Measurements from ENCODE around the gene MTHFR.

- TF ChIP-seq CTCF (IDR thresholded peaks at IDR 0.05) (no peak), POLR2A (IDR thresholded peaks at IDR 0.05) (no peak)
Measured at GRCh38 chr1:11781297-11781696, 24.5 kb downstream of the MTHFR start.

All from adrenal gland (tissue), 5 donors.